ENCODE measurements around the gene SYNDIG1.

Gene SYNDIG1

GRCh38 chr20:24443436-24443835 lies 26.0 kb upstream of the SYNDIG1 start:
- Histone ChIP-seq H3K36me3 (no peaks in the 10 kb centered on the region), H3K27ac (no peak overlapping the region), H3K4me1 (ENCODE audit: control insufficient read depth in 1 of 2, insufficient read depth in 1 of 2, low read depth in 1 of 2, low read length in 1 of 2) (no peaks in the 10 kb centered on the region), H3K9me3 (no peaks in the 10 kb centered on the region), H3K4me3 (ENCODE audit: low read depth in 1 of 2, low read length in 1 of 2) (no peak overlapping the region), H3K27me3 (peaks cover 6% of the 10 kb centered on the region)
- no peak for TF ChIP-seq CTCF (IDR thresholded peaks at IDR 0.05)

- no peak overlapping the region for H3K4me3 ChIP-seq (ENCODE audit: low read depth in 1 of 2, low read length in 1 of 2)
- TF ChIP-seq CTCF (IDR thresholded peaks at IDR 0.05) = no peak
Observed at GRCh38 chr20:24444526-24445190, 24.8 kb upstream of the SYNDIG1 start.

GRCh38 chr20:24445510-24446170 lies 23.8 kb upstream of the SYNDIG1 start:
- TF ChIP-seq CTCF (IDR thresholded peaks at IDR 0.05) = no peak
- no peaks in the 10 kb centered on the region for H3K36me3 ChIP-seq

More at GRCh38 chr20:24444526-24445190, 24.8 kb upstream of the SYNDIG1 start:
- no peak overlapping the region for H3K27ac ChIP-seq
- H3K27me3 ChIP-seq = peaks cover 6% of the 10 kb centered on the region
- H3K4me1 ChIP-seq (ENCODE audit: control insufficient read depth in 1 of 2, insufficient read depth in 1 of 2, low read depth in 1 of 2, low read length in 1 of 2) = no peaks in the 10 kb centered on the region
- no peaks in the 10 kb centered on the region for H3K36me3 ChIP-seq
- no peaks in the 10 kb centered on the region for H3K9me3 ChIP-seq

GRCh38 chr20:24446811-24447210 lies 22.6 kb upstream of the SYNDIG1 start:
- H3K9me3 ChIP-seq = no peaks in the 10 kb centered on the region
- no peak overlapping the region for H3K4me3 ChIP-seq (ENCODE audit: low read depth in 1 of 2, low read length in 1 of 2)
- peaks cover 6% of the 10 kb centered on the region for H3K27me3 ChIP-seq
- H3K27ac ChIP-seq = no peak overlapping the region
- no peaks in the 10 kb centered on the region for H3K4me1 ChIP-seq (ENCODE audit: control insufficient read depth in 1 of 2, insufficient read depth in 1 of 2, low read depth in 1 of 2, low read length in 1 of 2)
- no peaks in the 10 kb centered on the region for H3K36me3 ChIP-seq
- no peak for TF ChIP-seq CTCF (IDR thresholded peaks at IDR 0.05)

More at GRCh38 chr20:24445510-24446170, 23.8 kb upstream of the SYNDIG1 start:
- Histone ChIP-seq H3K4me1 (ENCODE audit: control insufficient read depth in 1 of 2, insufficient read depth in 1 of 2, low read depth in 1 of 2, low read length in 1 of 2) (no peaks in the 10 kb centered on the region), H3K27ac (no peak overlapping the region), H3K4me3 (ENCODE audit: low read depth in 1 of 2, low read length in 1 of 2) (no peak overlapping the region), H3K27me3 (peaks cover 6% of the 10 kb centered on the region), H3K9me3 (no peaks in the 10 kb centered on the region)

- Histone ChIP-seq H3K9me3 (no peaks in the 10 kb centered on the region), H3K27ac (no peak overlapping the region), H3K36me3 (no peaks in the 10 kb centered on the region), H3K27me3 (peaks cover 6% of the 10 kb centered on the region), H3K4me1 (ENCODE audit: control insufficient read depth in 1 of 2, insufficient read depth in 1 of 2, low read depth in 1 of 2, low read length in 1 of 2) (no peaks in the 10 kb centered on the region), H3K4me3 (ENCODE audit: low read depth in 1 of 2, low read length in 1 of 2) (no peak overlapping the region)
- TF ChIP-seq CTCF (IDR thresholded peaks at IDR 0.05) = no peak
Observed at GRCh38 chr20:24448170-24448569, 21.3 kb upstream of the SYNDIG1 start.

Measured in neutrophil (primary cell).